ENCODE measurements around the gene ZSCAN16. TPM values are rescaled to one million over a fixed set of nuclear protein-coding genes. Genes with fewer than 3 reads are reported as not detected.

Gene ZSCAN16
- total and polyA plus RNA-seq, 10 of the 15 experiments (the other 5 are each of a cell fraction or from before 2014, with no cell fraction given): 4.6 to 13.8 (median 10.3) TPM

GRCh38 chr6:28080631-28081485 lies 43.6 kb upstream of the ZSCAN16 start (continued):
- TF ChIP-seq ATF2 (IDR thresholded peaks at IDR 0.05; ENCODE audit: low read length) (peak; percentile 69), NR2C2 (IDR thresholded peaks at IDR 0.05; ENCODE audit: borderline replicate concordance, control insufficient read depth, insufficient read length, low read depth) (no peak), ZZZ3 (IDR thresholded peaks at IDR 0.05; ENCODE audit: control insufficient read depth, insufficient read length, low read depth) (peak; percentile 63), DPF2 (IDR thresholded peaks at IDR 0.05) (peak; percentile 88), RELB (IDR thresholded peaks at IDR 0.05; ENCODE audit: low read depth) (peak; percentile 98), NKRF (conservative IDR thresholded peaks at IDR 0.05) (peak; percentile 91), ETV6 (conservative IDR thresholded peaks at IDR 0.05 in 1 of 2, IDR thresholded peaks at IDR 0.05 in 1 of 2; ENCODE audit: borderline replicate concordance in 1 of 2, low read depth in 1 of 2) (peak in 1 of 2 experiments; percentile 32; a peak in 1 of 4 replicates), ZNF217 (IDR thresholded peaks at IDR 0.05) (no peak), ZNF207 (IDR thresholded peaks at IDR 0.05; ENCODE audit: borderline replicate concordance) (peak; percentile 82; the same call in 1 of the 2 replicates), MYB (IDR thresholded peaks at IDR 0.05; ENCODE audit: borderline replicate concordance, low read depth, low read length) (no peak), FOXK2 (IDR thresholded peaks at IDR 0.05) (peak; percentile 64), NRF1 (conservative IDR thresholded peaks at IDR 0.05; ENCODE audit: low read depth, low read length) (peak; percentile 37; the same call in 1 of the 2 replicates), EGR1 (IDR thresholded peaks at IDR 0.05; ENCODE audit: borderline replicate concordance in 1 of 2, low read depth in 2 of 2, low read length in 2 of 2) (peak; percentile 57 to 87; a peak in 2 of 3 replicates), IKZF2 (IDR thresholded peaks at IDR 0.05) (peak; percentile 70 to 78), RUNX3 (IDR thresholded peaks at IDR 0.05; ENCODE audit: low read length) (peak; percentile 69; the same call in 1 of the 2 replicates), POLR2AphosphoS2 (IDR thresholded peaks at IDR 0.05; ENCODE audit: low read depth, low read length) (peak; percentile 67; the same call in 1 of the 2 replicates), BCL3 (IDR thresholded peaks at IDR 0.05; ENCODE audit: borderline replicate concordance, insufficient read depth, low read depth, low read length, poor library complexity, severe bottlenecking) (no peak), WRNIP1 (IDR thresholded peaks at IDR 0.05; ENCODE audit: borderline replicate concordance, low read depth, low read length) (peak; percentile 98), SIX5 (IDR thresholded peaks at IDR 0.05; ENCODE audit: low read depth, low read length, severe bottlenecking) (peak; percentile 89), ASH2L (IDR thresholded peaks at IDR 0.05; ENCODE audit: borderline replicate concordance, low read depth) (peak; percentile 33; the same call in 1 of the 2 replicates), SREBF1 (IDR thresholded peaks at IDR 0.05; ENCODE audit: low read length) (peak; percentile 69)

All from GM12878 (cell line).